ENCODE data around the gene PHF12.
A peak's percentile ranks its signal among the peaks of the same experiment; 100 is the strongest.

Gene PHF12

GRCh38 chr17:28975646-28976045 lies 24.3 kb upstream of the PHF12 start:
- DNase-seq = peak in 12 of 58 donors; percentile 9 to 33 (median 20)

GRCh38 chr17:28975031-28975430 lies 23.7 kb upstream of the PHF12 start:
- DNase-seq = no peak

GRCh38 chr17:28974451-28974850 lies 23.1 kb upstream of the PHF12 start:
- no peak for DNase-seq

- peak in 19 of 58 donors; percentile 7 to 49 (median 24) for DNase-seq
Measured at GRCh38 chr17:28973425-28973824, 22.1 kb upstream of the PHF12 start.

GRCh38 chr17:28972437-28972836 lies 21.1 kb upstream of the PHF12 start:
- DNase-seq = peak in 6 of 58 donors; percentile 9 to 46 (median 16)

GRCh38 chr17:28970879-28971278 lies 19.6 kb upstream of the PHF12 start:
- DNase-seq = peak in 36 of 58 donors; percentile 11 to 73 (median 36)

GRCh38 chr17:28969706-28970393 lies 18.5 kb upstream of the PHF12 start:
- no peak for DNase-seq

- no peak for DNase-seq
Measured at GRCh38 chr17:28968914-28969295, 17.6 kb upstream of the PHF12 start.

- peak in 12 of 58 donors; percentile 6 to 62 (median 33) for DNase-seq
Measured at GRCh38 chr17:28968231-28968913, 17.1 kb upstream of the PHF12 start.

- DNase-seq = peak in 22 of 58 donors; percentile 11 to 71 (median 25)
Measured at GRCh38 chr17:28967221-28968135, 16.2 kb upstream of the PHF12 start.

GRCh38 chr17:28963841-28964240 lies 12.5 kb upstream of the PHF12 start:
- no peak for DNase-seq

- no peak for DNase-seq
Measured at GRCh38 chr17:28963055-28963611, 11.8 kb upstream of the PHF12 start.

- DNase-seq = no peak
Measured at GRCh38 chr17:28961391-28961790, 10.1 kb upstream of the PHF12 start.

- no peak for DNase-seq
Measured at GRCh38 chr17:28960256-28961061, 9.1 kb upstream of the PHF12 start.

GRCh38 chr17:28959471-28959871 lies 8.2 kb upstream of the PHF12 start:
- no peak for DNase-seq

- no peak for DNase-seq
Measured at GRCh38 chr17:28958820-28959455, 7.6 kb upstream of the PHF12 start.

- DNase-seq = no peak
Measured at GRCh38 chr17:28957992-28958355, 6.7 kb upstream of the PHF12 start.

GRCh38 chr17:28957277-28957991 lies 6.1 kb upstream of the PHF12 start:
- DNase-seq = no peak

GRCh38 chr17:28956861-28957260 lies 5.5 kb upstream of the PHF12 start:
- DNase-seq = no peak

GRCh38 chr17:28956112-28956511 lies 4.8 kb upstream of the PHF12 start:
- DNase-seq = no peak
